HepG2 (cell line): ENCODE results near the gene PPP4R2. TPM values are rescaled to one million over a fixed set of nuclear protein-coding genes. Genes with fewer than 3 reads are reported as not detected.

Experiments used
- CC2D1A ChIP-seq: sonication (generic); formaldehyde crosslinking; IDR thresholded peaks from 2 replicates; pipeline ENCODE4 v1.8.1; 2023; ENCODE audit warnings: mild to moderate bottlenecking, missing genetic modification reagents
- DMTF1 ChIP-seq: sonication (generic); formaldehyde crosslinking; IDR thresholded peaks from 2 replicates; pipeline ENCODE4 v1.4.0; 2020; ENCODE audit warnings: mild to moderate bottlenecking, missing genetic modification reagents
- EZH2 ChIP-seq: conservative IDR thresholded peaks from 2 replicates; pipeline ENCODE4 v1.6.1; 2012; ENCODE audit warnings: mild to moderate bottlenecking, low read depth, low read length, moderate library complexity
- GATAD2A ChIP-seq: IDR thresholded peaks from 2 replicates; pipeline ENCODE4 v1.6.1; 2016
- GMEB1 ChIP-seq: sonication (generic); formaldehyde crosslinking; IDR thresholded peaks from 2 replicates; pipeline ENCODE4 v1.5.1; 2020; ENCODE audit warnings: missing genetic modification reagents, mild to moderate bottlenecking, borderline replicate concordance
- HNF4G ChIP-seq, 2 experiments: sonication (generic) in 1 of 2; formaldehyde crosslinking in 1 of 2; IDR thresholded peaks; 2 replicates each; pipeline versions ENCODE4 v1.4.0 to v1.6.1; 2011 to 2020; ENCODE audit warnings: borderline replicate concordance in 2 of 2, low read depth in 2 of 2, mild to moderate bottlenecking in 2 of 2, low read length in 1 of 2, missing genetic modification reagents in 1 of 2, moderate library complexity in 1 of 2
- MYNN ChIP-seq: sonication (generic); formaldehyde crosslinking; IDR thresholded peaks from 2 replicates; pipeline ENCODE4 v1.4.0; 2020; ENCODE audit warnings: mild to moderate bottlenecking, low read depth, missing genetic modification reagents
- NFIB ChIP-seq: sonication (generic); formaldehyde crosslinking; IDR thresholded peaks from 2 replicates; pipeline ENCODE4 v1.9.0; 2021; ENCODE audit warnings: missing genetic modification reagents, mild to moderate bottlenecking, borderline replicate concordance
- NFKBIZ ChIP-seq: IDR thresholded peaks from 2 replicates; pipeline ENCODE4 v1.6.1; 2018; ENCODE audit warnings: missing genetic modification reagents, missing compliant biosample characterization
- POLR2AphosphoS2 ChIP-seq: IDR thresholded peaks from 2 replicates; pipeline ENCODE4 v1.6.1; 2011; ENCODE audit warnings: low read depth, low read length, improper control_type of control experiment
- SKIL ChIP-seq: sonication (generic); formaldehyde crosslinking; IDR thresholded peaks from 2 replicates; pipeline ENCODE4 v1.8.0; 2022; ENCODE audit warnings: missing genetic modification reagents, mild to moderate bottlenecking, moderate library complexity, borderline replicate concordance
- SOX5 ChIP-seq: IDR thresholded peaks from 2 replicates; pipeline ENCODE4 v1.6.1; 2016; ENCODE audit warnings: borderline replicate concordance
- ZBTB4 ChIP-seq: sonication (generic); formaldehyde crosslinking; IDR thresholded peaks from 2 replicates; pipeline ENCODE4 v1.4.0; 2020; ENCODE audit warnings: missing genetic modification reagents, mild to moderate bottlenecking, borderline replicate concordance
- ZFP1 ChIP-seq: IDR thresholded peaks from 2 replicates; pipeline ENCODE4 v1.6.1; 2016
- ZNF230 ChIP-seq: sonication (generic); formaldehyde crosslinking; IDR thresholded peaks from 2 replicates; pipeline ENCODE4 v1.4.0; 2020; ENCODE audit warnings: mild to moderate bottlenecking, missing genetic modification reagents
- ZNF350 ChIP-seq: sonication (generic); formaldehyde crosslinking; IDR thresholded peaks from 2 replicates; pipeline ENCODE4 v1.4.0; 2020; ENCODE audit warnings: mild to moderate bottlenecking, low read depth, missing genetic modification reagents, borderline replicate concordance
- polyA plus RNA-seq, 8 experiments: library from polyadenylated mRNA; depleted of rRNA in 3 of 8; stranded (reverse) in 7 of 8; unstranded in 1 of 8; fragments of >200 nt; fragmentation: Illumina TruSeq in 4 of 8; extraction: Trizol in 4 of 8; gene quantifications; 2 replicates each; pipeline versions ENCODE4 v1.2.1 to v1.2.3, GENCODE V29; 2011 to 2016; ENCODE audit warnings: low read depth in 4 of 8, missing spikeins in 1 of 8, mixed read lengths in 1 of 8; ENCODE audit not compliant: insufficient read depth in 1 of 8
- total RNA-seq, 5 experiments: library from RNA; depleted of rRNA; stranded (reverse); fragments of >200 nt; fragmentation: Illumina TruSeq; extraction: Trizol; gene quantifications; 2 replicates each; pipeline ENCODE4 v1.2.3, GENCODE V29; 2016; ENCODE audit warnings: low read depth in 1 of 5

PPP4R2 gene
- total and polyA plus RNA-seq, 2 of the 13 experiments (the other 11 are each of a cell fraction or from before 2014, with no cell fraction given), result 22.3 to 161 TPM

- TF ChIP-seq NFIB (CRISPR knock-in tag) (no peak), SKIL (CRISPR knock-in tag) (no peak), GATAD2A (CRISPR knock-in tag) (peak; percentile 65), NFKBIZ (CRISPR knock-in tag) (no peak), ZFP1 (no peak), HNF4G (IDR thresholded peaks at IDR 0.05; ENCODE audit: borderline replicate concordance, low read depth, low read length) (0 out of 2 replicates have a peak, but pooled peaks have one; percentile 10), HNF4G (CRISPR knock-in tag; IDR thresholded peaks at IDR 0.05; ENCODE audit: borderline replicate concordance, low read depth) (no peak), MYNN (no peak), SOX5 (CRISPR knock-in tag) (peak; percentile 34; the same call in 1 of the 2 replicates), EZH2 (no peak), POLR2AphosphoS2 (no peak), GMEB1 (no peak), ZNF350 (CRISPR knock-in tag) (no peak), CC2D1A (CRISPR knock-in tag) (no peak), ZNF230 (CRISPR knock-in tag) (no peak), ZBTB4 (CRISPR knock-in tag) (no peak), DMTF1 (CRISPR knock-in tag) (no peak)
Observed at GRCh38 chr3:72968266-72968664, 28.3 kb upstream of the PPP4R2 start (continued).
